B cell (primary cell): ENCODE results near the gene NECAB2. TPM values are rescaled to one million over a fixed set of nuclear protein-coding genes. Genes with fewer than 3 reads are reported as not detected.

Experiments used
- ATAC-seq: fragments of 200-7000 bp; cut with Tn5 transposase; one replicate; pipeline ENCODE4 v1.10.0; 2021; ENCODE audit warnings: low read depth, mild to moderate bottlenecking, moderate number of reproducible peaks, moderate library complexity
- CTCF ChIA-PET: fragments of 350-600 bp; sonication (Branson Sonifier 250); formaldehyde crosslinking; loops from one replicate; lab custom pipeline; 2021; ENCODE audit warnings: antibody characterized with exemption, inconsistent platforms; lab: Charles Lee
- POLR2A ChIA-PET: fragments of 350-600 bp; sonication (Branson Sonifier 250); formaldehyde crosslinking; loops from one replicate; lab custom pipeline; 2021; ENCODE audit warnings: antibody characterized with exemption; lab: Charles Lee
- DNase-seq: peaks from one replicate; pipeline ENCODE4 v3.0.0; 2013
- H2AFZ ChIP-seq: 2 replicates; pipeline ENCODE4 v1.6.1; 2012; ENCODE audit warnings: mild to moderate bottlenecking, low read depth, low read length; ENCODE audit not compliant: insufficient read depth, poor library complexity, severe bottlenecking
- H3K27ac ChIP-seq, 2 donors: 1 replicate in 1 of 2; 2 replicates in 1 of 2; pipeline ENCODE4 v1.5.1; 2012 to 2013; ENCODE audit warnings: low read length in 2 of 2, mild to moderate bottlenecking in 2 of 2, moderate library complexity in 1 of 2
- H3K27me3 ChIP-seq, 4 experiments: fragments of 200-600 bp in 1 of 4; sonication (generic) in 1 of 4; replicated peaks in 1 of 4; 1 replicate in 2 of 4; 2 replicates in 2 of 4; pipeline versions ENCODE4 v1.6.1 to v1.7.0; 2013 to 2016; ENCODE audit warnings: low read length in 3 of 4, mild to moderate bottlenecking in 2 of 4, mixed read lengths in 1 of 4, moderate library complexity in 1 of 4; ENCODE audit not compliant: insufficient read depth in 4 of 4, control insufficient read depth in 3 of 4; ENCODE audit errors: control extremely low read depth in 1 of 4
- H3K36me3 ChIP-seq, 2 experiments: replicated peaks in 1 of 2; 1 replicate in 1 of 2; 2 replicates in 1 of 2; pipeline versions ENCODE4 v1.6.1 to v1.7.1; 2013; ENCODE audit warnings: low read length in 1 of 2; ENCODE audit not compliant: insufficient read depth in 2 of 2, control insufficient read depth in 1 of 2; ENCODE audit errors: control extremely low read depth in 1 of 2, extremely low read depth in 1 of 2
- H3K4me1 ChIP-seq, 2 donors: fragments of 200-600 bp in 1 of 2; sonication (generic) in 1 of 2; 1 replicate in 1 of 2; 2 replicates in 1 of 2; pipeline versions ENCODE4 v1.5.1 to v1.6.1; 2013 to 2017; ENCODE audit warnings: low read length in 2 of 2; ENCODE audit not compliant: control insufficient read depth in 2 of 2, insufficient read depth in 2 of 2
- H3K4me2 ChIP-seq: replicated peaks from 2 replicates; pipeline ENCODE3; 2012; ENCODE audit warnings: mild to moderate bottlenecking, low read depth, low read length; ENCODE audit not compliant: poor library complexity, severe bottlenecking
- H3K4me3 ChIP-seq, 5 experiments: fragments of 200-600 bp in 1 of 5; sonication (generic) in 1 of 5; 1 replicate in 3 of 5; 2 replicates in 2 of 5; pipeline versions ENCODE4 v1.5.1 to v1.7.0; 2011 to 2016; ENCODE audit warnings: low read length in 4 of 5, mild to moderate bottlenecking in 4 of 5, low read depth in 2 of 5, control low read depth in 1 of 5, moderate library complexity in 1 of 5; ENCODE audit not compliant: insufficient read depth in 1 of 5; ENCODE audit errors: control extremely low read depth in 1 of 5, extremely low read depth in 1 of 5
- H3K79me2 ChIP-seq: fragments of 200-600 bp; sonication (generic); one replicate; pipeline ENCODE4 v1.6.0; 2016; ENCODE audit warnings: low read length; ENCODE audit not compliant: control insufficient read depth, insufficient read depth
- H3K9ac ChIP-seq: fragments of 200-600 bp; sonication (generic); 2 replicates; pipeline ENCODE4 v1.6.1; 2017; ENCODE audit warnings: mild to moderate bottlenecking, low read length, moderate library complexity
- H3K9me3 ChIP-seq, 3 donors: one replicate each; pipeline versions ENCODE4 v1.6.1 to v1.7.1; 2013; ENCODE audit warnings: low read length in 2 of 3; ENCODE audit not compliant: control insufficient read depth in 2 of 3, insufficient read depth in 1 of 3; ENCODE audit errors: control extremely low read depth in 1 of 3
- H4K20me1 ChIP-seq: 2 replicates; pipeline ENCODE4 v1.6.0; 2012; ENCODE audit warnings: mild to moderate bottlenecking, low read length; ENCODE audit not compliant: insufficient read depth, control insufficient read depth, poor library complexity, severe bottlenecking
- H3K27ac Mint-ChIP-seq: one replicate; pipeline ENCODE4 v1.8.0; 2021; ENCODE audit warnings: mixed read lengths
- H3K27me3 Mint-ChIP-seq: one replicate; pipeline ENCODE4 v1.8.0; 2021; ENCODE audit warnings: mixed read lengths
- H3K4me1 Mint-ChIP-seq: one replicate; pipeline ENCODE4 v1.8.0; 2021; ENCODE audit warnings: mixed read lengths
- H3K4me3 Mint-ChIP-seq: one replicate; pipeline ENCODE4 v1.8.0; 2021; ENCODE audit warnings: mixed read lengths
- H3K9me3 Mint-ChIP-seq: one replicate; pipeline ENCODE4 v1.8.0; 2022; ENCODE audit warnings: mixed read lengths; ENCODE audit not compliant: insufficient read depth
- CTCF ChIP-seq: fragments of 200-600 bp; IDR thresholded peaks from one replicate; pipeline ENCODE4 v1.8.0; 2022; ENCODE audit warnings: antibody characterized with exemption, mild to moderate bottlenecking
- EZH2 ChIP-seq: IDR thresholded peaks from 2 replicates; pipeline ENCODE4 v1.6.1; 2012; ENCODE audit warnings: borderline replicate concordance, low read depth, mild to moderate bottlenecking, moderate library complexity, low read length; ENCODE audit not compliant: insufficient read depth, poor library complexity, severe bottlenecking
- WGBS: methylation state at CpG from one replicate; pipeline ENCODE4 v1.1.5; 2013; ENCODE audit warnings: missing lambda C conversion rate; ENCODE audit not compliant: insufficient coverage; 5-methylcytosine and 5-hydroxymethylcytosine counted together
- intact Hi-C: fragments of 100-400 bp; cut with micrococcal nuclease; formaldehyde crosslinking; loops from one replicate; pipeline ENCODE4 v1.10.0; 2022
- polyA plus RNA-seq: library from polyadenylated mRNA; depleted of rRNA; stranded (reverse); fragments of >200 nt; gene quantifications from 2 replicates; pipeline ENCODE4 v1.2.3, GENCODE V29; 2012
- total RNA-seq, 2 donors: library from RNA; stranded (reverse); fragments of 120-200 nt in 1 of 2; gene quantifications; 1 replicate in 1 of 2; 2 replicates in 1 of 2; pipeline versions ENCODE4 v1.2.3 to v1.2.4, GENCODE V29; 2013 to 2022

The NECAB2 gene
- total and polyA plus RNA-seq, 2 donors (not counting 1 experiment from before 2014, with no cell fraction given) = not detected

GRCh38 chr16:84015399-84015798 lies 47.4 kb downstream of the NECAB2 start:
- POLR2A ChIA-PET = no interaction called here
- DNase-seq = no peak
- H3K27me3 Mint-ChIP-seq = peaks cover 3% of the 10 kb centered on the region
- Histone ChIP-seq H3K27ac (no peak overlapping the region), H3K79me2 (no peaks in the 10 kb centered on the region), H2AFZ (no peak overlapping the region), H3K27me3 (no peaks in the 10 kb centered on the region), H3K4me1 (peaks cover 3 to 7% of the 10 kb centered on the region in 2 donors), H3K4me2 (no peak overlapping the region), H3K9ac (no peak overlapping the region), H4K20me1 (no peaks in the 10 kb centered on the region), H3K36me3 (no peaks in the 10 kb centered on the region), H3K9me3 (peaks cover 0 to 46% (median 0%) of the 10 kb centered on the region in 3 donors), H3K4me3 (no peak overlapping the region)
- no peak for ATAC-seq
- TF ChIP-seq CTCF (no peak), EZH2 (no peak)
- CTCF ChIA-PET = no interaction called here
- 90% methylated on average over 10 of the region's 12 CpGs for WGBS
- no peak overlapping the region for H3K27ac Mint-ChIP-seq
- intact Hi-C loops = no loop called here
- H3K4me1 Mint-ChIP-seq = peaks cover 3% of the 10 kb centered on the region
- peaks cover 6% of the 10 kb centered on the region for H3K9me3 Mint-ChIP-seq
- no peak overlapping the region for H3K4me3 Mint-ChIP-seq

- H3K27ac ChIP-seq = no peak overlapping the region
- H3K79me2 ChIP-seq = no peaks in the 10 kb centered on the region
- Mint-ChIP-seq H3K4me3 (no peak overlapping the region), H3K27me3 (no peaks in the 10 kb centered on the region), H3K27ac (no peak overlapping the region), H3K9me3 (peaks cover 8% of the 10 kb centered on the region), H3K4me1 (peaks cover 3% of the 10 kb centered on the region)
- CTCF ChIA-PET = no interaction called here
- TF ChIP-seq CTCF = no peak
- TF ChIP-seq EZH2 = no peak
- H3K4me1 ChIP-seq = peaks cover 3 to 7% of the 10 kb centered on the region in 2 donors
- peaks cover 0 to 57% (median 5%) of the 10 kb centered on the region in 3 donors for H3K9me3 ChIP-seq
- no peaks in the 10 kb centered on the region for H3K36me3 ChIP-seq
- DNase-seq (no peak), ATAC-seq (no peak)
- no peak overlapping the region for H3K4me2 ChIP-seq
- intact Hi-C loops = no loop called here
- no peak overlapping the region for H2AFZ ChIP-seq
- no peak overlapping the region for H3K4me3 ChIP-seq
- WGBS = 91% methylated on average over 12 of the region's 12 CpGs
- no peaks in the 10 kb centered on the region for H4K20me1 ChIP-seq
- H3K27me3 ChIP-seq = no peaks in the 10 kb centered on the region
- POLR2A ChIA-PET = no interaction called here
- no peak overlapping the region for H3K9ac ChIP-seq
Measured at GRCh38 chr16:84016477-84016876, 48.4 kb downstream of the NECAB2 start.
